Spleen (tissue), 11 donors: Measurements from ENCODE around the gene KCNAB1. TPM values are rescaled to one million over a fixed set of nuclear protein-coding genes. Genes with fewer than 3 reads are reported as not detected.

Experiments
- DNase-seq: peaks from one replicate; pipeline ENCODE4 v3.0.0-alpha.2; 2020
- H3K27ac ChIP-seq, 8 donors: fragments of 200-600 bp; sonication (generic) in 7 of 8; 1 replicate in 4 of 8; 2 replicates in 4 of 8; pipeline versions ENCODE4 v1.5.0 to v1.8.0; 2016 to 2021; ENCODE audit warnings: inconsistent platforms in 4 of 8, mild to moderate bottlenecking in 4 of 8, moderate library complexity in 1 of 8
- H3K27me3 ChIP-seq, 7 donors: fragments of 200-600 bp; sonication (generic) in 6 of 7; replicated peaks in 1 of 7; 1 replicate in 4 of 7; 2 replicates in 3 of 7; pipeline versions ENCODE4 v1.5.0 to v1.8.0; 2016 to 2021; ENCODE audit warnings: inconsistent platforms in 3 of 7, mild to moderate bottlenecking in 1 of 7
- H3K36me3 ChIP-seq, 6 donors: fragments of 200-600 bp; sonication (generic) in 5 of 6; 1 replicate in 4 of 6; 2 replicates in 2 of 6; pipeline versions ENCODE4 v1.5.0 to v1.8.0; 2016 to 2021; ENCODE audit warnings: inconsistent platforms in 2 of 6
- H3K4me1 ChIP-seq, 6 donors: fragments of 200-600 bp; sonication (generic) in 5 of 6; 1 replicate in 3 of 6; 2 replicates in 3 of 6; pipeline versions ENCODE4 v1.5.0 to v1.8.0; 2016 to 2021; ENCODE audit warnings: inconsistent platforms in 3 of 6
- H3K4me3 ChIP-seq, 8 donors: fragments of 200-600 bp; sonication (generic) in 7 of 8; 1 replicate in 4 of 8; 2 replicates in 4 of 8; pipeline versions ENCODE4 v1.5.0 to v1.8.0; 2016 to 2021; ENCODE audit warnings: inconsistent platforms in 4 of 8, mild to moderate bottlenecking in 4 of 8, moderate library complexity in 2 of 8
- H3K9me3 ChIP-seq, 8 donors: fragments of 200-600 bp; sonication (generic) in 7 of 8; 1 replicate in 4 of 8; 2 replicates in 4 of 8; pipeline versions ENCODE4 v1.5.0 to v1.8.0; 2016 to 2021; ENCODE audit warnings: inconsistent platforms in 4 of 8
- CTCF ChIP-seq, 11 experiments: fragments of 200-600 bp in 7 of 11; fragments of 450-650 bp in 4 of 11; sonication (generic) in 4 of 11; IDR thresholded peaks in 8 of 11; conservative IDR thresholded peaks in 3 of 11; 1 replicate in 7 of 11; 2 replicates in 4 of 11; pipeline versions ENCODE4 v1.4.0 to v1.8.0; 2016 to 2021; ENCODE audit warnings: antibody characterized with exemption in 11 of 11, inconsistent platforms in 4 of 11, mild to moderate bottlenecking in 1 of 11
- POLR2A ChIP-seq, 3 donors: fragments of 450-650 bp; IDR thresholded peaks; one replicate each; pipeline ENCODE4 v1.5.1; 2017; ENCODE audit warnings: antibody characterized with exemption in 3 of 3, mild to moderate bottlenecking in 1 of 3
- POLR2AphosphoS5 ChIP-seq, 3 donors: sonication (generic); formaldehyde crosslinking; IDR thresholded peaks; one replicate each; pipeline ENCODE4 v1.5.1; 2017; ENCODE audit warnings: antibody characterized with exemption in 3 of 3
- WGBS, 5 donors: extraction: QIAGEN DNeasy Blood & Tissue Kit in 3 of 5; methylation state at CpG; one replicate each; pipeline versions ENCODE4 v1.1.5 to v1.1.7; 2013 to 2018; 5-methylcytosine and 5-hydroxymethylcytosine counted together
- intact Hi-C: fragments of 100-400 bp; cut with DNase I; formaldehyde crosslinking; loops from one replicate; pipeline ENCODE4 v1.15.0; 2023; ENCODE audit warnings: low total_unique reads
- polyA plus RNA-seq, 3 donors: library from polyadenylated mRNA; stranded (reverse); fragments of 200-250 nt; gene quantifications; one replicate each; pipeline ENCODE4 v1.2.1, GENCODE V29; 2013
- total RNA-seq, 7 donors: library from RNA; depleted of rRNA in 3 of 7; stranded (reverse); fragments of >200 nt in 3 of 7; fragmentation: NEBNext Ultra II Directional in 4 of 7; extraction: Animal tissue kit (Norgen Biotek cat#: 25700) in 4 of 7; gene quantifications; one replicate each; pipeline versions ENCODE4 v1.1.0 to v1.2.1, GENCODE V29; 2016 to 2021
- donor health status: healthy with polysubstance abuse.
- donor health status: DM: no; HTN: no; CAD: no; lungs with moderate emphysema.
- donor health status: DM: no; HTN: no; CAD: no.
- donor health status: Bipolar disorder and iron deficiency.
- donor health status: healthy.
- donor health status: DM: no; HTN: no; CAD: no.
- donor health status: DM: yes; HTN: yes; CAD: no.

KCNAB1 gene
- total and polyA plus RNA-seq, 10 donors: 0.59 to 10.5 (median 6.3) TPM

- Histone ChIP-seq H3K4me1 (peaks cover 0 to 18% (median 8%) of the 10 kb centered on the region in 6 donors), H3K36me3 (no peaks in the 10 kb centered on the region), H3K9me3 (no peaks in the 10 kb centered on the region), H3K4me3 (no peak overlapping the region), H3K27me3 (peaks cover 0 to 5% (median 0%) of the 10 kb centered on the region in 7 donors), H3K27ac (no peak overlapping the region)
- no peak for DNase-seq
- TF ChIP-seq POLR2AphosphoS5 (IDR thresholded peaks at IDR 0.05): no peak
- no peak for TF ChIP-seq CTCF (IDR thresholded peaks at IDR 0.05 in 8 of 11, conservative IDR thresholded peaks at IDR 0.05 in 3 of 11)
- TF ChIP-seq POLR2A (IDR thresholded peaks at IDR 0.05): no peak
- 71 to 86% (median 80%) methylated on average over 3 of the region's 3 CpGs for WGBS, 5 donors
- intact Hi-C loops: loop anchor here (5.0 to 10.0 kb wide), 2 partner anchors 355 to 1052 kb away; no protein-coding TSS in a partner anchor
Observed at GRCh38 chr3:156149876-156150275, 29.5 kb downstream of the KCNAB1 start.

- no peak for DNase-seq
- no peak overlapping the region for H3K27ac ChIP-seq
- no peak for TF ChIP-seq POLR2AphosphoS5 (IDR thresholded peaks at IDR 0.05)
- peak; percentile 59 to 86 (median 81) for TF ChIP-seq CTCF (IDR thresholded peaks at IDR 0.05 in 8 of 11, conservative IDR thresholded peaks at IDR 0.05 in 3 of 11)
- H3K27me3 ChIP-seq: no peaks in the 10 kb centered on the region
- H3K36me3 ChIP-seq: no peaks in the 10 kb centered on the region
- intact Hi-C loops: loop anchor here (5.0 kb wide), 1 partner anchor 1052 kb away; no protein-coding TSS in a partner anchor
- WGBS, 5 donors: 29 to 33% (median 31%) methylated on average over 8 of the region's 8 CpGs
- H3K4me1 ChIP-seq: peaks cover 0 to 18% (median 8%) of the 10 kb centered on the region in 6 donors
- peaks cover 0 to under 1% (median 0%) of the 10 kb centered on the region in 8 donors for H3K9me3 ChIP-seq
- H3K4me3 ChIP-seq: no peak overlapping the region
Observed at GRCh38 chr3:156150434-156151066, 30.2 kb downstream of the KCNAB1 start.

- intact Hi-C loops: loop anchor here (5.0 kb wide), 1 partner anchor 1050 kb away; no protein-coding TSS in a partner anchor
- Histone ChIP-seq H3K9me3 (peaks cover 0 to 6% (median 0%) of the 10 kb centered on the region in 8 donors), H3K36me3 (no peaks in the 10 kb centered on the region), H3K4me3 (no peak overlapping the region), H3K27ac (no peak overlapping the region), H3K27me3 (no peaks in the 10 kb centered on the region), H3K4me1 (peaks cover 0 to 18% (median 8%) of the 10 kb centered on the region in 6 donors)
- 35 to 39% (median 38%) methylated on average over 10 of the region's 10 CpGs for WGBS, 5 donors
- TF ChIP-seq POLR2A (IDR thresholded peaks at IDR 0.05) (no peak), CTCF (IDR thresholded peaks at IDR 0.05 in 8 of 11, conservative IDR thresholded peaks at IDR 0.05 in 3 of 11) (peak in 10 of 11 experiments; percentile 32 to 73 (median 57))
- DNase-seq: peak; percentile 82
Observed at GRCh38 chr3:156151824-156152428, 31.5 kb downstream of the KCNAB1 start.

- Histone ChIP-seq H3K36me3 (no peaks in the 10 kb centered on the region), H3K27me3 (no peaks in the 10 kb centered on the region), H3K27ac (no peak overlapping the region), H3K4me3 (no peak overlapping the region), H3K9me3 (peaks cover 0 to 6% (median 0%) of the 10 kb centered on the region in 8 donors), H3K4me1 (peaks cover 0 to 16% (median 12%) of the 10 kb centered on the region in 6 donors)
- no peak for DNase-seq
- TF ChIP-seq CTCF (IDR thresholded peaks at IDR 0.05 in 8 of 11, conservative IDR thresholded peaks at IDR 0.05 in 3 of 11): no peak
- TF ChIP-seq POLR2AphosphoS5 (IDR thresholded peaks at IDR 0.05): no peak
- TF ChIP-seq POLR2A (IDR thresholded peaks at IDR 0.05): no peak
- 84 to 90% (median 87%) methylated on average over 3 of the region's 3 CpGs for WGBS, 5 donors
- intact Hi-C loops: no loop called here
Observed at GRCh38 chr3:156158656-156159295, 38.4 kb downstream of the KCNAB1 start.
